Fibroblast of pulmonary artery (primary cell): Measurements from ENCODE around the gene LDLRAD4.

Source experiments
- DNase-seq: peaks from one replicate; pipeline ENCODE4 v3.0.0-alpha.2; 2010; ENCODE audit warnings: low read depth
- H3K4me3 ChIP-seq: replicated peaks from 2 replicates; pipeline ENCODE4 v1.5.1; 2011; ENCODE audit warnings: low read depth, mild to moderate bottlenecking, control low read depth, low read length, moderate library complexity
- CTCF ChIP-seq: IDR thresholded peaks from 2 replicates; pipeline ENCODE4 v1.5.1; 2011; ENCODE audit warnings: mild to moderate bottlenecking, control low read depth, low read length, inconsistent platforms; ENCODE audit errors: missing control alignments

Gene LDLRAD4

GRCh38 chr18:13359210-13359609 is 140.7 kb downstream of the LDLRAD4 start:
- TF ChIP-seq CTCF, result no peak
- no peak for DNase-seq
- no peak overlapping the region for H3K4me3 ChIP-seq

GRCh38 chr18:13361431-13361830 is 142.9 kb downstream of the LDLRAD4 start:
- DNase-seq, result no peak
- no peak overlapping the region for H3K4me3 ChIP-seq
- TF ChIP-seq CTCF, result no peak

GRCh38 chr18:13362051-13362450 is 143.5 kb downstream of the LDLRAD4 start:
- no peak for TF ChIP-seq CTCF
- no peak overlapping the region for H3K4me3 ChIP-seq
- DNase-seq, result no peak

- no peak overlapping the region for H3K4me3 ChIP-seq
- TF ChIP-seq CTCF, result no peak
- no peak for DNase-seq
These were observed 144.0 kb downstream of the LDLRAD4 start for GRCh38 chr18:13362607-13363006.

GRCh38 chr18:13363359-13363758 is 144.8 kb downstream of the LDLRAD4 start:
- no peak for TF ChIP-seq CTCF
- H3K4me3 ChIP-seq, result no peak overlapping the region
- no peak for DNase-seq

GRCh38 chr18:13364721-13365205 is 146.2 kb downstream of the LDLRAD4 start:
- TF ChIP-seq CTCF, result no peak
- no peak overlapping the region for H3K4me3 ChIP-seq
- DNase-seq, result no peak

GRCh38 chr18:13366131-13366530 is 147.6 kb downstream of the LDLRAD4 start:
- H3K4me3 ChIP-seq, result no peak overlapping the region
- no peak for DNase-seq
- no peak for TF ChIP-seq CTCF
